Ovary (tissue), 9 donors: ENCODE measurements around the gene FLII. TPM values are rescaled to one million over a fixed set of nuclear protein-coding genes. Genes with fewer than 3 reads are reported as not detected.

ENCODE experiments used
- DNase-seq, 5 donors: peaks; one replicate each; pipeline ENCODE4 v3.0.0-alpha.2; 2019 to 2020
- H3K27ac ChIP-seq, 2 donors: fragments of 200-600 bp; one replicate each; pipeline versions ENCODE4 v1.5.1 to v1.8.0; 2019 to 2022
- H3K27me3 ChIP-seq: fragments of 200-600 bp; one replicate; pipeline ENCODE4 v1.8.0; 2022
- H3K36me3 ChIP-seq: fragments of 200-600 bp; sonication (generic); one replicate; pipeline ENCODE4 v1.5.1; 2019
- H3K4me1 ChIP-seq: one replicate; pipeline ENCODE4 v1.8.1; 2013; ENCODE audit warnings: mild to moderate bottlenecking, moderate library complexity; ENCODE audit not compliant: insufficient read depth
- H3K4me3 ChIP-seq: fragments of 200-600 bp; sonication (generic); one replicate; pipeline ENCODE4 v1.5.1; 2017
- H3K9me3 ChIP-seq, 2 donors: fragments of 200-600 bp in 1 of 2; sonication (generic) in 1 of 2; one replicate each; pipeline versions ENCODE4 v1.5.1 to v1.8.1; 2013 to 2019; ENCODE audit warnings: mild to moderate bottlenecking in 1 of 2, moderate library complexity in 1 of 2
- EP300 ChIP-seq: sonication (generic); formaldehyde crosslinking; IDR thresholded peaks from one replicate; pipeline ENCODE4 v1.6.1; 2017; ENCODE audit warnings: antibody characterized with exemption
- POLR2A ChIP-seq: fragments of 450-650 bp; IDR thresholded peaks from one replicate; pipeline ENCODE4 v1.6.1; 2017; ENCODE audit warnings: antibody characterized with exemption, mild to moderate bottlenecking, moderate library complexity
- WGBS, 3 donors: extraction: QIAGEN DNeasy Blood & Tissue Kit in 1 of 3; methylation state at CpG; one replicate each; pipeline versions ENCODE4 v1.1.5 to v1.1.7; 2013 to 2017; 5-methylcytosine and 5-hydroxymethylcytosine counted together
- intact Hi-C, 4 donors: fragments of 100-400 bp; cut with DNase I; formaldehyde crosslinking; loops; one replicate each; pipeline versions ENCODE4 v1.11.0 to v1.15.1; 2022 to 2023
- polyA plus RNA-seq, 2 donors: library from polyadenylated mRNA; stranded (reverse); fragments of 200-250 nt in 1 of 2; fragments of 350-450 nt in 1 of 2; fragmentation: Illumina TruSeq in 1 of 2; extraction: RNeasy Lipid Tissue Mini Kit (QIAGEN cat#74804) in 1 of 2; gene quantifications; one replicate each; pipeline ENCODE4 v1.2.3, GENCODE V29; 2013 to 2014
- total RNA-seq, 7 donors: library from RNA; depleted of rRNA in 2 of 7; stranded (reverse); fragments of >200 nt in 2 of 7; fragmentation: NEBNext Ultra II Directional in 3 of 7; extraction: Animal tissue kit (Norgen Biotek cat#: 25700) in 3 of 7; gene quantifications; one replicate each; pipeline versions ENCODE4 v1.1.0 to v1.2.4, GENCODE V29; 2016 to 2023
- TF ChIP-seq, protein P1 (sequence below), 3 donors: fragments of 450-650 bp in 2 of 3; fragments of 200-600 bp in 1 of 3; IDR thresholded peaks; one replicate each; pipeline versions ENCODE4 v1.5.1 to v1.8.0; 2016 to 2022; ENCODE audit warnings: antibody characterized with exemption in 3 of 3, mild to moderate bottlenecking in 1 of 3
- donor health status: DM: no; HTN: no; CAD: no; lungs with moderate emphysema.
- donor health status: DM: no; HTN: no; CAD: no.
- donor health status: Bipolar disorder and iron deficiency.
- donor health status: DM: yes; HTN: yes; CAD: no.
- donor health status: DM: no; HTN: no; CAD: no.
- donor health status: DM: yes; HTN: yes; CAD: no.

FLII gene
- total and polyA plus RNA-seq, 9 donors, result 127 to 245 (median 163) TPM

DNA sequence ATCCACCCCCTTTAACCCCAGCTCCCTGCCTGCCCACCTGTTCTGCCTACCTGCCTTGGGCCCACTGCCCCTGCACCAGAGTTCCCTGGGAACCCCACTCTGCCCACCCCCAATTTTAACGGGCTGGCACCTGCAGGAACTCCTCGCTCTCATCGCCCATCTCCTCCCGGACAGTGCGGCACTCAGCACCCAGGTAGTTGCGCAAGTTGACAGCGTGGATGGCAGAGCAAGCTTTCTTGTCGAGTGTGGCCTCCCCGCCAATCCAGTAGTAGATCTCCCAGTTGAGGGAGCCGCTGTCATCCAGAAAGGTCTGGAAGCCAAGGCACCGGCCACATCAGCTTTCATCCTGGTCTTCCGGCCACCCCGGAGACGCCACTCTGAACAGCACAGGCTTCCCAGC lies 7.8 kb downstream of the FLII start:
- Histone ChIP-seq H3K4me3 (no peak overlapping the region), H3K27ac (no peak overlapping the region), H3K36me3 (no peaks in the 10 kb centered on the region), H3K4me1 (peaks cover 2% of the 10 kb centered on the region), H3K9me3 (no peaks in the 10 kb centered on the region), H3K27me3 (no peaks in the 10 kb centered on the region)
- intact Hi-C loops, result no loop called here
- TF ChIP-seq, protein P1, sequence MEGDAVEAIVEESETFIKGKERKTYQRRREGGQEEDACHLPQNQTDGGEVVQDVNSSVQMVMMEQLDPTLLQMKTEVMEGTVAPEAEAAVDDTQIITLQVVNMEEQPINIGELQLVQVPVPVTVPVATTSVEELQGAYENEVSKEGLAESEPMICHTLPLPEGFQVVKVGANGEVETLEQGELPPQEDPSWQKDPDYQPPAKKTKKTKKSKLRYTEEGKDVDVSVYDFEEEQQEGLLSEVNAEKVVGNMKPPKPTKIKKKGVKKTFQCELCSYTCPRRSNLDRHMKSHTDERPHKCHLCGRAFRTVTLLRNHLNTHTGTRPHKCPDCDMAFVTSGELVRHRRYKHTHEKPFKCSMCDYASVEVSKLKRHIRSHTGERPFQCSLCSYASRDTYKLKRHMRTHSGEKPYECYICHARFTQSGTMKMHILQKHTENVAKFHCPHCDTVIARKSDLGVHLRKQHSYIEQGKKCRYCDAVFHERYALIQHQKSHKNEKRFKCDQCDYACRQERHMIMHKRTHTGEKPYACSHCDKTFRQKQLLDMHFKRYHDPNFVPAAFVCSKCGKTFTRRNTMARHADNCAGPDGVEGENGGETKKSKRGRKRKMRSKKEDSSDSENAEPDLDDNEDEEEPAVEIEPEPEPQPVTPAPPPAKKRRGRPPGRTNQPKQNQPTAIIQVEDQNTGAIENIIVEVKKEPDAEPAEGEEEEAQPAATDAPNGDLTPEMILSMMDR (IDR thresholded peaks at IDR 0.05), result no peak
- TF ChIP-seq POLR2A (no peak), EP300 (no peak)
- 90 to 95% (median 92%) methylated on average over 14 of the region's 14 CpGs for WGBS, 3 donors
- peak in 1 of 5 donors; percentile 24 for DNase-seq

DNA sequence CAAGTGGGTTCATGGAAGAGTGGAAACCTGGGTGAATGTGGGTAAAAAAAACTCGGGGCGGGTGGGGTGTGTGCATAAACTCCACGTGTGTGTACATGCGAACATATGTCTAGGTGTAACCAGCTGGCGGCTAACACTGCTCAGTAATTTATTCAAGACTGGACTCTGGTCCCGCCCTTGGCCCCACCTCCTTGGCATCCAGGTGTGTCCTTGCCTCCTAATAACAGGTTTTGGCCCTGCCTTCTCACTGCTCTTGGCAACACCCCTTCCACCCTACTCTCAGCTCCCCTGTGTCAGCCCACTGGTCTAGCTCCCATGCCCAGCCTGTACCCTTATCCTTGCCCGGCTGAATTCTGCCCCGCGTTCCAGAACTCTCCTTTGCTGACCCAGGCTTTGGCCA lies 8.3 kb downstream of the FLII start:
- H3K4me3 ChIP-seq, result no peak overlapping the region
- no peak overlapping the region for H3K27ac ChIP-seq
- intact Hi-C loops, result no loop called here
- H3K4me1 ChIP-seq, result peaks cover 2% of the 10 kb centered on the region
- no peaks in the 10 kb centered on the region for H3K36me3 ChIP-seq
- no peak for DNase-seq
- TF ChIP-seq, protein P1 (IDR thresholded peaks at IDR 0.05), result no peak
- no peak for TF ChIP-seq POLR2A
- TF ChIP-seq EP300, result no peak
- whole genome bisulfite sequencing, 3 donors, result 85 to 87% (median 86%) methylated on average over 9 of the region's 9 CpGs
- H3K9me3 ChIP-seq, result no peaks in the 10 kb centered on the region
- H3K27me3 ChIP-seq, result no peaks in the 10 kb centered on the region

DNA sequence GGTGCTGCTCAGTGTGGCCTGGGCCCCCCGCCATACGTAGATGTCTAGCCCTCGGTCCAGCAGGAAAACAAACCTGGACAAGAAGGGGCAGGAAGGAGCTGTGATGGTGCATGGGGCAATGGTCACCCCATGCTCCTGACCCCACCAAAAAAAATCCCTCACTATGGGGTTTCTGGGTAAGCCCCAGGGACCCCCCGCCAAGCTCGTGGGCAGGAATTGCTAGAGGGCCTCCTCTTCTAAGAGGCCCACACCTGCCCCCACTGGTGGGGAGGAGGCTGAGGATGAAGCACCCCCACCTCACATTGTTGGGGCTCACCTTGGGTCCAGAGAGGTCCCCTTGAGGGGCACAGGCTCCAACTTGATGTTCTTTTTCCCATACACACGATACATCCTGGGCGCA lies 9.7 kb downstream of the FLII start:
- no peaks in the 10 kb centered on the region for H3K36me3 ChIP-seq
- WGBS, 3 donors, result 89 to 93% (median 91%) methylated on average over 7 of the region's 7 CpGs
- no peaks in the 10 kb centered on the region for H3K9me3 ChIP-seq
- H3K4me1 ChIP-seq, result peaks cover 2% of the 10 kb centered on the region
- H3K27me3 ChIP-seq, result no peaks in the 10 kb centered on the region
- TF ChIP-seq POLR2A, result no peak
- intact Hi-C loops, result loop anchor here in 1 of 4 donors (5.0 kb wide), 1 partner anchor 1932 kb away; no protein-coding TSS in a partner anchor
- DNase-seq, result no peak
- no peak overlapping the region for H3K4me3 ChIP-seq
- no peak overlapping the region for H3K27ac ChIP-seq

DNA sequence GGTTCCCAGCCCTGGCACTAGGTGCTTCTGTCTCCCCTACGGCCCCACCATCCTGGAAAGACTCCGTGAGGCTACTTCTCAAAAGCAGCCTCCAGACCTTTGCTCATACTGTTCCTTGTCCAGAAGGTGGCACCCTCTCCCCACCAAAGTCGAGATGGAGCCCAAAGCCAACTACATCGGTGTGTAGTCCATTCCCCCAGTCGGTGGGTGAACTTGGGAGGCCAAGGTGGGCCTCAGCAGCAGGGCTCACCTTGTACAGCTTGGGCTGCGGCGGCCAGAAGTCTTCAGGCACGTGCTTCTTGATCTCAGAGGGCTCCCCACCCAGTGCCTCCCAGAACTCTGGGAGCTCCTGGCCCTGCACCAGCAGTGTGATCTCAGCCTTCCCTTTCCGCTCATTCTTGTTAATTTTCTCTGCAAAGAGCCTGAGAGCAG lies 10.2 kb downstream of the FLII start:
- TF ChIP-seq EP300 (no peak), POLR2A (no peak)
- TF ChIP-seq, protein P1 (IDR thresholded peaks at IDR 0.05), result peak in 2 of 3 donors; percentile 67 to 71
- Histone ChIP-seq H3K27ac (peak overlapping the region in 1 of 2 donors; percentile 51), H3K27me3 (no peaks in the 10 kb centered on the region), H3K36me3 (no peaks in the 10 kb centered on the region), H3K4me1 (peaks cover 2% of the 10 kb centered on the region), H3K9me3 (no peaks in the 10 kb centered on the region), H3K4me3 (no peak overlapping the region)
- peak; percentile 72 to 76 (median 76) for DNase-seq
- 14 to 23% (median 22%) methylated on average over 9 of the region's 9 CpGs for WGBS, 3 donors
- intact Hi-C loops, result loop anchor here in 1 of 4 donors (5.0 kb wide), 1 partner anchor 1931 kb away; no protein-coding TSS in a partner anchor

DNA sequence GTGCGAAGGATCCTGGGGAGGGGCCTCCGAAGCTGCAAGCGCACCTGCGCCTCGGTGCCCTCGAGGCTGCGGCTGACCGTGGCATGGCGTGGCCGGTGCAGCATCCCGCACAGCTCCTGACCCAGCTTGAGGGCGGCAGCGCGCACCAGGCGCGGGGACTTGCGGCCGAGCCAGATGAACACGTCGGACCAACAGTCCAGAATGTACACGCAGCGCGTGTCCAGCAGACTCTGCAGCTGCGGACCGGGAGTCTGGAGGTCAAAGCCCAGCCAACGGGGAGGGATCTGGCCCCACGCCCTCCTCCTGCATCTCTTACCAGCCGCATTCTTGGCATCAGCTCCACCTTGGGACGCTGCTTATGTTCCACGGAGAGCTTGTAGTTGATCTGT lies 10.9 kb downstream of the FLII start:
- H3K27ac ChIP-seq, result peak overlapping the region in 1 of 2 donors; percentile 51
- no peak overlapping the region for H3K4me3 ChIP-seq
- peak; percentile 60 to 88 (median 72) for DNase-seq
- WGBS, 3 donors, result 26 to 38% (median 32%) methylated on average over 28 to 30 of the region's 30 CpGs
- no peak for TF ChIP-seq POLR2A
- TF ChIP-seq EP300, result no peak
- TF ChIP-seq, protein P1 (IDR thresholded peaks at IDR 0.05), result no peak
- H3K27me3 ChIP-seq, result no peaks in the 10 kb centered on the region
- H3K36me3 ChIP-seq, result no peaks in the 10 kb centered on the region
- H3K4me1 ChIP-seq, result peaks cover 2% of the 10 kb centered on the region
- intact Hi-C loops, result loop anchor here in 1 of 4 donors (5.0 kb wide), 1 partner anchor 1930 kb away; no protein-coding TSS in a partner anchor
- H3K9me3 ChIP-seq, result no peaks in the 10 kb centered on the region
